ENCODE data around the gene CCDC171. TPM values are rescaled to one million over a fixed set of nuclear protein-coding genes. Genes with fewer than 3 reads are reported as not detected.
"Not testable (repeated sequence)": the region's sequence is repeated elsewhere in the genome, so short reads cannot be mapped to it uniquely, and the experiment has no call there.

CCDC171 gene
- total RNA-seq, 1 donor from 2014 or later: 0.87 TPM

DNA sequence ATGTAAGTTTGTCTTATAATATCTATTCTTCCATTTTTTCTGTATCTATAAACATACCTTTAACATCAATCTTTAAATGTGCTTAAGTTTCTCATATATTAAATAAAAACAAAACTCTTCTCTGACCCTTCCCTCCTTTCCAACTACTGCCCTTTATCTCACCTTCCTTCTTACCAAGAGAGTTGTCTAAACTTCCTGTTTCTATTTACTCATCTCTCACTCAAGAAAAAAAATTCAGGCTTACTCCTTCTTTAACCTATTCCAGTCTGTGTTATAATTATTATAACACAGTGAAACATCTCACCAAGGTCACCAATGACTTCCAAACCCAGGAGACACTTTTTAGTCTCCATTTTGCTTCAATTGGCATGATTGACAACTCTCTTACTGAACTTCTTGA, 140.9 kb downstream of the CCDC171 start:
- DNase-seq (ENCODE audit: low spot score): no peak

DNA sequence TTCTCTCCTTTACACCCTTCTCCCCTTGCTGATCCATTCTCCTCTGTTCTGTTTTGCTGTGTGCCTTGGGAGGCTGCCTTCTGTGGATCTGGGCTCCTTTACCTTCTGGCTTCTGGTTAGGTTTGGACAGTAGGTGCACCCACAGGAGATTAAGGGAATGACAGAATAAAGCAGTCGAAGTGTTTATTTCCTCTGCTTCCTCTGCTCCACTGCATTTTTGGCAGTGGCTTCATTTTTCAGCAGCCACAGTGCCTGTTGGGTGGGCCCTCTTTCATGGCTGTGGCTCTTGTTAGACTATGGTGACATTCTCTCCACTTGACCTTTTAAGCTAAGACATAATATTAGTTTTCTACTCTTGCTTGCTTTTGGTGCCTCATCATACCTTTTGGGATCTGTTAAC, 144.1 kb downstream of the CCDC171 start:
- no peak for DNase-seq (ENCODE audit: low spot score)

DNA sequence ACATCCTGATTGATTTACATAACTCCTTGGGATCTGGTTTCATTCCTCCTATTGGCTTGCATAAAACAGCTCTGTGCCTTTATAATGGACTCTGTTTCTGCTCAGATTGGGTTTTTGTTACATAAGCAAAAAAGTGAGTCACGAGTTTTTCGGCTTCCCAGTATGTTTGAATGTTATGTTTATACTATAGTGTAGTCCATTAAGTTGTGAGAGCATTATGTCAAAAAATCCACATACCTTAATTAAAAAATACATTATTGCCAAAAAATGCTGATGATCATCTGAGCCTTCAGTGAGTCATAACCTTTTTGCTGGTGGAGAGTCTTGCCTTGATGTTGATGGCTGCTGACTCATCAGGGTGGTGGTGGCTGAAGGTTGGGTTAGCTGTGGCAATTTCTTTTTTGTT, 144.6 kb downstream of the CCDC171 start:
- DNase-seq (ENCODE audit: low spot score): no peak

DNA sequence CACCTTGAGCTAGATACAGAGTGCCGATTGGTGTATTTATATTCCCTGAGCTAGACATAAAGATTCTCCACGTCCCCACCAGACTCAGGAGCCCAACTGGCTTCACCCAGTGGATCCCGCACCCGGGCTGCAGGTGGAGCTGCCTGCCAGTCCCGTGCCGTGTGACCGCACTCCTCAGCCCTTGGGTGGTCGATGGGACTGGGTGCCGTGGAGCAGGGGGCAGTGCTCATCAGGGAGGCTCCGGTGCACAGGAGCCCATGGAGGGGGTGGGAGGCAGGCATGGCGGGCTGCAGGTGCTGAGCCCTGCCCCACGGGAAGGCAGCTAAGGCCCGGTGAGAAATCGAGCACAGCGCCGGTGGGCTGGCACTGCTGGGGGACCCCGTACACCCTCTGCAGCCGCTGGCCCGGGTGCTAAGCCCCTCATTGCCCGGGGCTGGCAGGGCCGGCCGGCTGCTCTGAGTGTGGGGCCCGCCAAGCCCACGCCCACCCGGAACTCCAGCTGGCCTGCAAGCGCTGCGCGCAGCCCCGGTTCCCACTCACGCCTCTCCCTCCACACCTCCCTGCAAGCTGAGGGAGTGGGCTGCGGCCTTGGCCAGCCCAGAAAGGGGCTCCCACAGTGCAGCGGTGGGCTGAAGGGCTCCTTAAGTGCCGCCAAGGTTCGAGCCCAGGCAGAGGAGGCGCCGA, 147.2 kb downstream of the CCDC171 start:
- DNase-seq (ENCODE audit: low spot score): not testable (repeated sequence)

DNA sequence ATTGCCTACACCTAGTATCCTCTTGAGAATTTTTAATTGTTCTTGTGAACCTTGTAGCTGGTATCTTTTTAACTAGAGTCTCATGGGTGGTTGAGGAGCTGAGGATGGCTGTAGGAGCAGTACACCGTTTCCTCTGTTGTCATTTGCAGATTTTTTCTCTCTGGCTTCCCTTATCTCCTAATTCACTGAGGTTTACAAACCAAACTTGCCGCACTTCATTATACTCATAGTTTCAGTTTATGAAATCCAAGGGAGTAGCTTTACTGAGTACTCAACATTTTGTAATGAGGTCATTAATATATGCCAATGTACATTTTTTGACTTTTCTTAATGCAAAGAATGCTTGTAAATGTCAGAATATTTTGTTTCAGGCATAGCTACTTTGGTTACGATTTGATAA, 154.2 kb downstream of the CCDC171 start:
- no peak for DNase-seq (ENCODE audit: low spot score)

DNA sequence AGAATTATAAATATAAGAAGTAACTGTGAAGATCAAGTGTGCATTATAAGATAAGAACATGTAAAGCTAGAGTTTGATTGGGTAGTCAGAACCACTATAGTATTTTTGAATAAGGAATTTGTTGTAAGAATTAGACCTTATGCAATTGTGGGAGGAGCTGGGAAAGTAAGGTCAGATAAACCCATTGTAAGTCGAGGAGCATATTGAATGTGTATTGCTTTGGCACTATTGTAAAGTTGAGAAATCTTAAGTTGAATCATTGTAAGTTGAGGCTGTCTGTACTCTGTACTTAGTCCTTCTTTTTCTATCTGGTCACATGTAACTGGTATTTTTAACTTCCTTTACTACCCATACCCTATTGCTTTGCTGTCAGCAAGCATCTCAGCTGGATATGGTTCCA, 158.7 kb downstream of the CCDC171 start:
- no peak for DNase-seq (ENCODE audit: low spot score)

DNA sequence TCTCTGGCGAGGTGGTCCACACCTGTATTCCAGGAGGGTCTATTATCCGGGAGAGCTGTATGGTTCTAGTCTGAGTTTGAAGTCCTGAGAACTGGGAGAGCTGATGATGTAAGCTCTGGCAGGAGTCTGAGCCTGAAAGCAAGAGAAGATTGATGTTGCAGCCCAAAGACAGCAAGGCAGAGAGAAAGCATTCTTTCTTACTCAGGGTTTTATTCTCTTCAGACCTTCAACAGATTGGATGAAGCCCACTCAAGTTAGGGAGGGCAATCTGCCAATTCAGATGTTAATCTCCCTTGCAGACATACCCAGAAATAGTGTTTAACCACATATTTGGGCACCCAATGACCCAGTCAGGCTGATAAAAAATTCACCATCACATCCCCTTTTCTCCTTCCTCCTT, 159.1 kb downstream of the CCDC171 start:
- DNase-seq (ENCODE audit: low spot score): no peak

DNA sequence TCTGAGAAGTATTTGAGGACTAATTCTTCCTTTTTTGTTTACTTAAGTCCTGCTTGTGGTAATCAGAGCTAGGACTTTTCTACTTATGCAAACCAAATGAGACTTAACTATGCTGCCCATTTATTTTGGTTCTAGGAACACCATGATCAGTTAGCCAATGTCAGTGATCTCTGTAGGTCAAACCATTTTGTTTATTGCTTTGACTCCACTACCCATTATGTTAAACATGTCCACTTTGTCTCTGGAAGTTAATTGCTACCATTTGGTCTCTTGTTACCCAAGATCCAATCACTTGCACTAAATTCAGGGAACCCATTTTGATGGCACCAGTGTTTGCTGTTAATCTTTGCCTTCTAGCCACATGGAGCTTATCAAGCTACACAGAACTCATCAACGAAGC, 161.9 kb downstream of the CCDC171 start:
- DNase-seq (ENCODE audit: low spot score): no peak

DNA sequence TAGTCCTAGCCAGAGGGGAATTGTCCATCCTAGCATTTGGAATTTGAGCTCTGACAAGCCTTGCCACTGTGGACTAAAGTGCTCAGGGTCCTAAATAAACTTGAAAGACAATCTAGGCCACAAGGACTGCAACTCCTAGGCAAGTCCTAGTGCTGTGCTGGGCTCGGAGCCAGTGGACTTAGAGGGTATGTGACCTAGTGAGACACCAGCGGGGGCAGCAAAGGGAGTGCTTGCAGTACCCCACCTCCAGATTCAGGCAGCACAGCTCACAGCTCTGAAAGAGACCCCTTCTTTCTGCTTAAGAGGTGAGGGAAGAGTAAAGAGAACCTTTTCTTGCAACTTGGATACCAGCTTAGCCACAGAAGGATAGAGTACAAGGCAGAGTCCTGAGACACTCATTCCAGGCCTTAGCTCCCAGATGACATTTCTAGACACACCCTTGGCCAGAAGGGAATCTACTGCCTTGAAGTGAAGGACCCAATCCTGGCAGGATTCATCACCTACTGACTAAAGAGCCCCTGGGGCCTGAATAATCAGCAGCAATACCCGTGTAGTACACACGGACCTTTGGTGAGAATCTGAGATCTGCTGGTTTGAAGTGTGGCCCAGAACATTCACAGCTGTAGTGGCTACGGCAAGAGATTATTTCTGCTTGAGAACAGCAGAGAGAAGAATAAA, 164.6 kb downstream of the CCDC171 start:
- DNase-seq (ENCODE audit: low spot score): no peak

DNA sequence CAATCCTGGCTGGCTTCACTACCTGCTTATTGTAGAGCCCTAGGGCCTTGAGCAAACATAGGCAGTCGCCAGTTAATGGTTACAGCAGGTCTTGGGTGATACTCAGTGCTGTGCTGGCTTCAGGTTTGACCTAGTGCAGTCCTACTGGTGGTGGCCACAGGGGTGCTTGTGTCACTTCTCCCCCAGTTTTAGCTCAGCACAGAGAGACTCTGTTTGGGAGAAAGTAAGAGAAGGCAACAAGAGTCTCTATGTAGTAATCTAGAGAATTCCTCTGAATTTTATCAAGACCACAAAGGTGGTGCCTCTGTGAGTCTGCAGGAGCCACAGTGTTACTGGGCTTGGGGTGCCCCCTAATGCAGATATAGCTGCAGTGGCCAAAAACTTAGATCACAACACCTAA, 165.6 kb downstream of the CCDC171 start:
- DNase-seq (ENCODE audit: low spot score): no peak

DNA sequence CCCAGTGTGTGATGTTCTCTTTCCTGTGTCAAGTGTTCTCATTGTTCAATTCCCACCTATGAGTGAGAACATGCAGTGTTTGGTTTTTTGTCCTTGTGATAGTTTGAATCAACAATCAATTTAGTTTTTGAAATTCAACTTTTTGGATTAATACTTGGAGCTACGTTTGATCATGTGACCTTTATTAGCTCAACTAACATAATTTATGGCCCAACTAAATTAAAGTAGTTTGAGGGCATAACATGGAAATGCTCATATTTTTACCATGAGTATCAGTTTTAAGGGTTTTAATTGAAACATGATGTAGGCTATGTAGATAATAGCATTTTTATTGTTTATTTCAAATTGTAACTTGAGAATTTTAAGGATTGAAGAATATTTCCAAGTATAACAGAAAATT, 168.0 kb downstream of the CCDC171 start:
- DNase-seq (ENCODE audit: low spot score): no peak

DNA sequence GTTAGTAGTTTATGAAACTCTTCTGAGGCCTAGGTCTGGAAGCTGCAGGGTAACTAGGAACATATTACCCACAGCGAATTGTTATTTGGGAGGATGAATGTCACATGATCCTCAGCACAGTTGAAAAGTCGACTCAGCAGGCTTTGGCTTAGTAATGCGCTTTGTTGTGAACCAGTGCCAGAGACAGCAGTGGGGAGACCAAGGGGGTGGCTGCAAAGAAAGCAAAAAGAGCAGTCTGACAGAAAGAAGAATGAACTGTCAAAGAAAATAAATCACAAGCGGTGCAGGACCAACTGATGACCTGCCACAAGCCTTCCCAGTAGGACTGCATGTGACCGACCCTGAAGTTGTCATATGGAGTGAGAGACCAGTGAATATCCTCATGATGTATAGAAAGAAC, 170.0 kb downstream of the CCDC171 start:
- DNase-seq (ENCODE audit: low spot score): no peak

DNA sequence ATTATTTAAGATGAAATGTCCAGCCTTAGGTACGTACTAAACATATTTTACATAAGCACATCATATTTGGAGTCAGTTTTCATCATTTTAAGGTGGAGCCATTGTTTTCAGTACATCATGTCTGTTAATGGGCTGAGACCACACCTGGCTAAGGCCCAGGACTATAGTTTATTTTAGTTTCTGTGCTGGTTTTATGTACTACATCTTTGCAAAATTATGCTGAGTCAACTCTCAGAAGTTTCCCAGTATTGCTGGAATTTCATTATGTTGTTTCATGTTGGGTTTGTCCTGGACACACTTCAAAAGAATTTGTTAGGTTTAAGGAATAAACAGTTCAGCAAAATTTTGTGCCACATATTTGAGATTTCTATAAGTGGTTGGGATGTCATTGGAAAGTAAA, 171.2 kb downstream of the CCDC171 start:
- no peak for DNase-seq (ENCODE audit: low spot score)

DNA sequence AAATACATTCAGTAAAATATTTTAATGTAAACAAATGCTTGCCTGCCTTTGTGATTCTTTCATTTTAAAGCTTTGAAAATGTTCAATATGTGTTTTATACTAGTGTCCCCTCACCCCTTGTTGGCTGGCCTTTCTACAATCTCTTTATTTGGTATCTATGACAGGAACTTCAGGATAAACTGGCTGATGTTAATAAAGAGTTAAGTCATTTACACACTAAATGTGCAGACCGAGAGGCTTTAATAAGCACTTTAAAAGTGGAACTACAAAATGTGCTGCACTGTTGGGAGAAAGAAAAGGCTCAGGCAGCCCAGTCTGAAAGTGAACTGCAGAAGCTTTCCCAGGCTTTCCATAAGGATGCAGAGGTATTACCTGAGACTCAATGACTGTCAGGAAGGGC, 171.8 kb downstream of the CCDC171 start:
- no peak for DNase-seq (ENCODE audit: low spot score)

DNA sequence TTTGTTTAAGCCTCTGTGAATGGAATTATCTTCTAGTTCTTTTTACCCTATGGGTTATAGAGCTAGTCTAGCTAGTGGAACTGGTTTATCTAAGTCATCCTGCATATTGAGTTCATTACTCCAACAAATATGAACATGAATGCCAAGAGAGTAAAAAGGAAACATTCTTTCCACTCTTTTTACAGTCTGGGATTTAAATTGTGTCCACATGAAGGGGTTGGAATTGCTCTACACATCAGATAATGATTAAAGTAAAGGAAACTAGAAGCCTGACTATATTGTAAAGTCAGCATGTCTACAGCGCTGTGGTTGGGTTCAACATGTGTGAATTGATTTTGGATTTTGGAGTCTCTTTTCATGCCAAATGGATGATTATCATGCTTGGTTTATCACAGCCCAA, 173.1 kb downstream of the CCDC171 start:
- no peak for DNase-seq (ENCODE audit: low spot score)

DNA sequence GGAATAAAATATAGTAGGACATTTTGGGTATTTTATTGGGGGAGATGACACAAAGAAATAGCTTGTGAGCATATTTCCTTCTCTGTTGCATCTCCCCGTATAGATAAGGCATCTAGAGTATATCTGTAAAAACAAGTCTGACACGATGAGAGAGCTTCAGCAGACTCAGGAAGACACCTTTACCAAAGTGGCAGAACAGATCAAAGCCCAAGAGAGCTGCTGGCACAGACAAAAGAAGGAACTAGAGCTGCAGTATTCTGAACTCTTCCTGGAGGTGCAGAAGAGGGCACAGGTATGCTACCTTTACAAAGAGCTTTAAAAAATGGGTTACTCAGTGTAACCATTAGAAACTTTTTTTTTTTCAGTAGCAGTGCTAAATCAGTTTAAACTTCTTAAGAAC, 176.7 kb downstream of the CCDC171 start:
- no peak for DNase-seq (ENCODE audit: low spot score)

DNA sequence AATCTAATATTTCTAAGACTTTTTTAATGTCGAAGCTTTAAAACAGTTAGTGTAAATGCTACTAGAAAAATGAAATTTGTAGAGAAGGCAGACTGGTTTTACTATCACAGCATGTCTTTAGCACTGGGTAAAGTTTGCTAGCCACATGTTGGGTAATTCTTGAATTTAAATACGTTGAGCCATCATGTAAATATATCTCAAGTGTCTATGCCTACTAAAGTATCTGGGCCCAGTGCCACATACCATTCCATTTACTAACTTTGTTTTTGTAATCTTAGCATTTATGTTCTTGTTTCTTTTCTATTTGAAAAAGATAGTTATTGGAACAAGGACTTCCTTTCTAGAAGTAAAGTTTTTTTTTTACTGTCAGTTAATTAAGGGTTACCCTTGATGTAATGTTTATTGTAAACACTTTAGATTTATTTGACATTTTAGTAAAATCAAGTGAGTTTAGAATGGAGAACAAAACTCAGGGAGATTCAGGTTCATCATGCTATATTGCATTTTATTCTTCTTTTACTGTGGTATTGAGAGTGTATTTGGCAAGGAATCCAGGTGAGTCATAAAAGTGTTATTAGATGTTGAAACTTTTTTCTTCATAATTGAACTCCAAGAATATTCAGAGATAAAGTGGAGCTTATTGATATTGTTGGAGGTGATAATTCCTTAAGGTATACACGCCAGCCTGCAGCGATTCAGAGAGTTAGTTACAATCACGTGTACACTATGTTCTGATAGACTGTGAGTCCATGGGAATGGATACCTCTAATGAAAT, 182.4 kb downstream of the CCDC171 start:
- no peak for DNase-seq (ENCODE audit: low spot score)

DNA sequence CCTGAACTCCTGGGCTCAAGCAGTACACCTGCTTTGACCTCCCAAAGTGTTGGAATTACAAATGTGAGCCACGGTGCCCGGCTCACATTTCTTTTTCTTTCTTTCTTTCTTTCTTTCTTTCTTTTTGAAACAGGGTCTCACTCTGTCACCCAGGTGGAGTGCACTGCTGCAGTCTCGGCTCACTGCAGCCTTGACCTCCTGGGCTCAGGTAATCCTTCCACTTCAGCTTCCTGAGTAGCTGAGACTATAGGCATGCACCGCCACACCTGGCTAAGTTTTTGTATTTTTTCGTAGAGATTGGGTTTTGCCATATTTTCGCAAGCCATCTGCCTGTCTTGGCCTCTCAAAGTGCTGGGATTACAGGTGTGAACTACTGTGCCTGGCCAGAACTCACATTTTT, 183.7 kb downstream of the CCDC171 start:
- DNase-seq (ENCODE audit: low spot score): no peak

DNA sequence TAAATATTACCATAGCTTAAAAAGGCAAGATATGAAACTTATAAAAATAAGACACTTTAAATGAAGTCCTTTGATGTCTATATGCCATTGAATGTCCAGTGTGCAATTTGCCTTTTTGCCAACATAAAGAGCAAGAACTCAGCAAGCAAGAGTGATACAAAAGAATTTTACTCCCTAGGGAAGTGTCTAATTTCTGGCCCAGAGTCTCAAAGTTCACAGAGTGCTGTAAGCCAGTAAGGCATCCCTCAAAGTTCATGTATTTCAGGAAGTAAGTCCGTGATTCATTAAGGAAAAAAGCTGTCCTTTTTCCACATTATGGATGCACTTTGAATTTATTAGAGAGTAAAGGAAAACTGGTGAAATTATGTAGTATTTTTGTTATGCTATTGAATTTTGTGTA, 185.2 kb downstream of the CCDC171 start:
- DNase-seq (ENCODE audit: low spot score): no peak

DNA sequence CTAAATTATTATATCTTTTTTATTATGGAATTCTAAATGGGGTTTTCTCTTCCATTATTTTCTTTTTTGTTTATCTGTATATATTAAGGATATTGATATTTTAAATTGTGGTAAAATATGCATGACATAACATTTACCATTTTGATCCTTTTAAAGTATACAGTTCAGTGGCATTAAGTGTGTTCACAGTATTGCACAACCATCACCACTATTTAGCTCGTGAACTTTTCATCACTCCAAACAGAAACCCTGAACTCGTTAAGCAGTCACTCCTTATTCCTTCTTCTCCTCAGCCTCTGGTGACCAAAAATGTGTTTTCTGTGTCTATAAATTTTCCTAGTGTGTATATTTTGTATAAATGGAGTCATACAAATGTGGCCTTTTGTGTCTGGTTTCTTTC, 188.2 kb downstream of the CCDC171 start:
- DNase-seq (ENCODE audit: low spot score): no peak

DNA sequence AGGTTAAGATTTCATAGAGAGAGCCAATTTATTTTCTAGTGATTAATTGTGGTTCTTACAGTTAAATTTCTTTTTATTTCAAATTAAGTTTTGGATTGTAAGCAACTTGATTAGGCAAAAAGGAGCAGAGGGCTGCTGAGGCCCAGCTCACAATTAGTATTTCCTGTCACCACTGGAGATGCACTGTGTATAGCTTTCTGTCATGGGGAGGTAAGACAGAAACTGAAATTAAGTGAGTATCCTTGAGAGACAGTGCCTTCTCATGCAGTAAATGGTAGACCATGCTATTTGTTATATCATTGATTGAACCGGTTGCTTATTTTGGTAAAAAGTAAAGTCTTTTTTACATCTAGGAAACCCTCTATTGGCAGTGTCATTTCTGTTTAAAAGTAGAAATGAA, 190.7 kb downstream of the CCDC171 start:
- no peak for DNase-seq (ENCODE audit: low spot score)

DNA sequence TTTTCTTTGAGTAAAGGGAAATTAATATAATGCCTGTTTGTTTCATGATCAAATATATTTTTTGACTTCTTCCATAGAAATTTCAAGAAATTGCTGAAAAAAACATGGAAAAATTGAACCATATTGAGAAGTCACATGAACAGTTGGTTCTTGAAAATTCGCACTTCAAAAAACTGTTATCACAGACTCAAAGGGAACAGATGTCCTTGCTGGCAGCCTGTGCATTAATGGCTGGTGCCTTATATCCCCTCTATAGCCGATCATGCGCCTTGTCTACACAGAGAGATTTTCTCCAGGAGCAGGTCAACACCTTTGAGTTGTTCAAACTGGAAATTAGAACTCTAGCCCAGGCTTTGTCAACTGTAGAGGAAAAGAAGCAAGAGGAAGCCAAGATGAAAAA, 191.4 kb downstream of the CCDC171 start:
- DNase-seq (ENCODE audit: low spot score): no peak

DNA sequence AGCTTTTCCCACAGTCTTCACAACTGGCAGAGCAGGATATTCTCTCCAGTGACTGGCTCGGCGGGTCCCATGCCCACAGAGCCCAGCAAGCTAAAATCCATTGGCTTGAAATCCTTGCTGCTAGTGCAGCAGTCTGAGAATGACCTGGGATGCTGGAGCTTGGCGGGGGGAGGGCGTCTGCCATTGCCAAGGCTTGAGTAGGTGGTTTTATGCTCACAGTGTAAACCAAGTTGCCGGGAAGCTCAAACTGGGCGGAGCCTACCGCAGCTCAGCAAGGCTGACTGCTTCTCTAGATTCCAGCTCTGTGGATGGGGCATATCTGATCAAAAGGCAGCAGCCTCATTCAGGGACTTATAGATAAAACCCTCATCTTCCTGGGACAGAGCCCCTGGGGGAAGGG, 194.1 kb downstream of the CCDC171 start:
- no peak for DNase-seq (ENCODE audit: low spot score)
